ENCODE results near the gene SVIL.
"Not testable (repeated sequence)": the region's sequence is repeated elsewhere in the genome, so short reads cannot be mapped to it uniquely, and the experiment has no call there.

The SVIL gene

GRCh38 chr10:29535778-29536453 is 98.9 kb downstream of the SVIL start:
- no peak for DNase-seq

GRCh38 chr10:29535012-29535777 is 99.6 kb downstream of the SVIL start:
- DNase-seq, result no peak

- no peak for DNase-seq
Observed at GRCh38 chr10:29534590-29534989, 100.2 kb downstream of the SVIL start.

- no peak for DNase-seq
Observed at GRCh38 chr10:29533696-29534285, 101.0 kb downstream of the SVIL start.

- DNase-seq, result no peak
Observed at GRCh38 chr10:29533046-29533445, 101.7 kb downstream of the SVIL start.

GRCh38 chr10:29532256-29532878 is 102.4 kb downstream of the SVIL start:
- no peak for DNase-seq

- no peak for DNase-seq
Observed at GRCh38 chr10:29530112-29530976, 104.4 kb downstream of the SVIL start.

- DNase-seq, result no peak
Observed at GRCh38 chr10:29529146-29529545, 105.6 kb downstream of the SVIL start.

- DNase-seq, result no peak
Observed at GRCh38 chr10:29525762-29526161, 109.0 kb downstream of the SVIL start.

- DNase-seq, result no peak
Observed at GRCh38 chr10:29524720-29525119, 110.1 kb downstream of the SVIL start.

GRCh38 chr10:29524294-29524693 is 110.5 kb downstream of the SVIL start:
- no peak for DNase-seq

GRCh38 chr10:29522918-29523317 is 111.9 kb downstream of the SVIL start:
- DNase-seq, result no peak

GRCh38 chr10:29522061-29522855 is 112.5 kb downstream of the SVIL start:
- DNase-seq, result no peak

GRCh38 chr10:29519659-29520058 is 115.1 kb downstream of the SVIL start:
- no peak for DNase-seq

- no peak for DNase-seq
Observed at GRCh38 chr10:29517352-29517923, 117.3 kb downstream of the SVIL start.

GRCh38 chr10:29516309-29516932 is 118.3 kb downstream of the SVIL start:
- not testable (repeated sequence) for DNase-seq

GRCh38 chr10:29515879-29516278 is 118.9 kb downstream of the SVIL start:
- not testable (repeated sequence) for DNase-seq

- DNase-seq, result not testable (repeated sequence)
Observed at GRCh38 chr10:29515104-29515503, 119.7 kb downstream of the SVIL start.

GRCh38 chr10:29514306-29514705 is 120.5 kb downstream of the SVIL start:
- no peak for DNase-seq

- no peak for DNase-seq
Observed at GRCh38 chr10:29512425-29512974, 122.3 kb downstream of the SVIL start.
